Esophagus muscularis mucosa (tissue), 4 donors: ENCODE results near the gene TAGLN. TPM values are rescaled to one million over a fixed set of nuclear protein-coding genes. Genes with fewer than 3 reads are reported as not detected.
A peak's percentile ranks its signal among the peaks of the same experiment; 100 is the strongest.

Source experiments
- DNase-seq: peaks from one replicate; pipeline ENCODE4 v3.0.0-alpha.2; 2017; ENCODE audit errors: extremely low spot score
- H3K27ac ChIP-seq, 4 donors: fragments of 200-600 bp; sonication (generic); replicated peaks in 1 of 4; 1 replicate in 3 of 4; 2 replicates in 1 of 4; pipeline ENCODE4 v1.5.1; 2016 to 2019; ENCODE audit warnings: mild to moderate bottlenecking in 1 of 4
- H3K27me3 ChIP-seq, 4 donors: fragments of 200-600 bp; sonication (generic); one replicate each; pipeline versions ENCODE4 v1.5.1 to v1.6.0; 2016 to 2019
- H3K36me3 ChIP-seq, 4 donors: fragments of 200-600 bp; sonication (generic); one replicate each; pipeline ENCODE4 v1.5.1; 2016 to 2019
- H3K4me1 ChIP-seq, 4 donors: fragments of 200-600 bp; sonication (generic); one replicate each; pipeline ENCODE4 v1.5.1; 2016 to 2019
- H3K4me3 ChIP-seq, 4 donors: fragments of 200-600 bp; sonication (generic); 1 replicate in 2 of 4; 2 replicates in 2 of 4; pipeline ENCODE4 v1.5.1; 2016 to 2019; ENCODE audit warnings: mild to moderate bottlenecking in 4 of 4, moderate library complexity in 1 of 4
- H3K9me3 ChIP-seq, 4 donors: fragments of 200-600 bp; sonication (generic); 1 replicate in 3 of 4; 2 replicates in 1 of 4; pipeline ENCODE4 v1.5.1; 2016 to 2019
- CTCF ChIP-seq, 3 experiments: fragments of 200-600 bp in 2 of 3; fragments of 450-650 bp in 1 of 3; sonication (generic) in 2 of 3; IDR thresholded peaks; one replicate each; pipeline ENCODE4 v1.5.1; 2017 to 2019; ENCODE audit warnings: antibody characterized with exemption in 3 of 3, mild to moderate bottlenecking in 2 of 3, moderate library complexity in 1 of 3
- EP300 ChIP-seq: sonication (generic); formaldehyde crosslinking; IDR thresholded peaks from one replicate; pipeline ENCODE4 v1.6.1; 2017; ENCODE audit warnings: antibody characterized with exemption
- POLR2A ChIP-seq: fragments of 450-650 bp; IDR thresholded peaks from one replicate; pipeline ENCODE4 v1.6.1; 2017; ENCODE audit warnings: antibody characterized with exemption, moderate library complexity, mild to moderate bottlenecking, low read depth
- POLR2AphosphoS5 ChIP-seq, 2 donors: sonication (generic); formaldehyde crosslinking; IDR thresholded peaks; one replicate each; pipeline ENCODE4 v1.6.1; 2017; ENCODE audit warnings: antibody characterized with exemption in 2 of 2
- WGBS: methylation state at CpG from one replicate; pipeline ENCODE4 v1.1.5; 2018; 5-methylcytosine and 5-hydroxymethylcytosine counted together
- intact Hi-C: fragments of 100-400 bp; cut with DNase I; formaldehyde crosslinking; loops from one replicate; pipeline ENCODE4 v1.15.1; 2023
- total RNA-seq, 4 donors: library from RNA; depleted of rRNA; stranded (reverse); fragments of >200 nt; gene quantifications; one replicate each; pipeline versions ENCODE4 v1.1.0 to v1.2.1, GENCODE V29; 2016

Gene TAGLN
- total RNA-seq, 4 donors from 2014 or later: 12,513 to 19,293 (median 14,679) TPM

DNA sequence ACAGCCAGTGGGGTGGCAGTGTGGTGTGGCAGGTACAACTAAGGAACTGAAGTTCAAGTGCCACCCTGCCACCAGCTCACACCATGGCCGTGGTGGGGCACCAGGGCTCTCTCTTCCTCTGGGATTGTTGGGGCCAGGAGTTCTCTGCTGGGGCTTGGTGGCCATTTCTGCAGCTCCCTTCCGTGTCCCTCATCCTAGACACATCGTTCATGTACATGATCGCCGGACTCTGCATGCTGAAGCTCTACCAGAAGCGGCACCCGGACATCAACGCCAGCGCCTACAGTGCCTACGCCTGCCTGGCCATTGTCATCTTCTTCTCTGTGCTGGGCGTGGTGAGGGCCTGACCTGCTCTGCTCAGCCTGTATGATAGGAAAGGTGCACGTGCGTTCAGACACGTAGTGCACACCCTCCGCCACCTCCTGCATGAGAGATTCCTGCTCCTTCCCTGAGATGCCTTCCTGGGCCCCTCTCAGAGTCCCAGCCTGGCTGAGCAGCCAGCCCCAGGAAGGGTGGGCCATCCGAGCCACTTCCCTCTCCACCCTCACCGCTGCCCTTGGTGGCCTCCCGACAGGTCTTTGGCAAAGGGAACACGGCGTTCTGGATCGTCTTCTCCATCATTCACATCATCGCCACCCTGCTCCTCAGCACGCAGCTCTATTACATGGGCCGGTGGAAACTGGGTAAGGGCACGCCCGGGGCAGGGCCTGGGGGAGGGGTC is 7.3 kb upstream of the TAGLN start:
- peaks cover 59 to 95% (median 93%) of the 10 kb centered on the region in 4 donors for H3K36me3 ChIP-seq
- 94% methylated on average over 16 of the region's 26 CpGs for WGBS
- H3K27ac ChIP-seq: peak overlapping the region in 1 of 4 donors; percentile 23
- no peak overlapping the region for H3K4me3 ChIP-seq
- no peaks in the 10 kb centered on the region for H3K9me3 ChIP-seq
- DNase-seq: no peak
- TF ChIP-seq POLR2A: no peak
- no peak for TF ChIP-seq CTCF (IDR thresholded peaks at IDR 0.05)
- TF ChIP-seq EP300: no peak
- TF ChIP-seq POLR2AphosphoS5 (IDR thresholded peaks at IDR 0.05): no peak
- intact Hi-C loops: no loop called here
- peaks cover 0 to 12% (median 6%) of the 10 kb centered on the region in 4 donors for H3K4me1 ChIP-seq
- H3K27me3 ChIP-seq: no peaks in the 10 kb centered on the region

- Histone ChIP-seq H3K27ac (peak overlapping the region in 1 of 4 donors; percentile 23), H3K9me3 (no peaks in the 10 kb centered on the region), H3K36me3 (peaks cover 58 to 91% (median 88%) of the 10 kb centered on the region in 4 donors), H3K4me3 (no peak overlapping the region), H3K4me1 (peaks cover 0 to 18% (median 10%) of the 10 kb centered on the region in 4 donors), H3K27me3 (no peaks in the 10 kb centered on the region)
- no peak for DNase-seq
- intact Hi-C loops: no loop called here
- 93% methylated on average over 17 of the region's 17 CpGs for WGBS
- no peak for TF ChIP-seq CTCF (IDR thresholded peaks at IDR 0.05)
- no peak for TF ChIP-seq POLR2AphosphoS5 (IDR thresholded peaks at IDR 0.05)
- TF ChIP-seq POLR2A: no peak
- TF ChIP-seq EP300: no peak
These were observed 6.7 kb upstream of the TAGLN start for GRCh38 chr11:117192401-117192875.

GRCh38 chr11:117193130-117194020 is 5.8 kb upstream of the TAGLN start:
- H3K27ac ChIP-seq: peak overlapping the region in 1 of 4 donors; percentile 16
- H3K9me3 ChIP-seq: no peaks in the 10 kb centered on the region
- WGBS: 92% methylated on average over 15 of the region's 15 CpGs
- no peak overlapping the region for H3K4me3 ChIP-seq
- intact Hi-C loops: no loop called here
- peaks cover 48 to 82% (median 78%) of the 10 kb centered on the region in 4 donors for H3K36me3 ChIP-seq
- H3K27me3 ChIP-seq: no peaks in the 10 kb centered on the region
- no peak for DNase-seq
- no peak for TF ChIP-seq POLR2AphosphoS5 (IDR thresholded peaks at IDR 0.05)
- no peak for TF ChIP-seq POLR2A
- TF ChIP-seq CTCF (IDR thresholded peaks at IDR 0.05): no peak
- TF ChIP-seq EP300: no peak
- H3K4me1 ChIP-seq: peaks cover 7 to 27% (median 19%) of the 10 kb centered on the region in 4 donors

DNA sequence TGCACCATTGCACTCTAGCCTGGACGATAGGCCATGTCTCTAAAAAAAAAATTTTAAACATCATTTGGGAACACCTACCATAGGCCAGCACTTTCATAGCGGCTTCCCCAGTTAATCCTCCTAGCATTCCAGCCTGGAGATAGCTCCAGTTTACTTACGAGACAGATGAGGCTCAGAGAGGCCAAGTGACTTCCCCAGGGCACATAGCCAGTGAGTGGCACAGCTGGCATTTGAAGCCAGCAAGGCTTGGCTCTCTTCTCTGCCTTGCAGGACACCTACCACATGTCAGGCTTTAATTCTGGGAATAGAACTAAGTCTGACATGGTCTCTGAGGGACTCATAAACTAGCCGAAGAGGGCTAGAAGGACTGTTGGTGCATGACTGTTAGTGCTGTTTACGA is 4.9 kb upstream of the TAGLN start:
- TF ChIP-seq POLR2A: no peak
- no peak for TF ChIP-seq POLR2AphosphoS5 (IDR thresholded peaks at IDR 0.05)
- no peak for TF ChIP-seq EP300
- no peak for TF ChIP-seq CTCF (IDR thresholded peaks at IDR 0.05)
- WGBS: 77% methylated on average over 5 of the region's 5 CpGs
- intact Hi-C loops: no loop called here
- peaks cover 15 to 36% (median 25%) of the 10 kb centered on the region in 4 donors for H3K4me1 ChIP-seq
- peaks cover 40 to 73% (median 69%) of the 10 kb centered on the region in 4 donors for H3K36me3 ChIP-seq
- no peaks in the 10 kb centered on the region for H3K9me3 ChIP-seq
- no peaks in the 10 kb centered on the region for H3K27me3 ChIP-seq
- no peak overlapping the region for H3K4me3 ChIP-seq
- DNase-seq: no peak
- H3K27ac ChIP-seq: peak overlapping the region in 1 of 4 donors; percentile 16
